ENCODE results near the gene IMMP2L. TPM values are rescaled to one million over a fixed set of nuclear protein-coding genes. Genes with fewer than 3 reads are reported as not detected.
A peak's percentile ranks its signal among the peaks of the same experiment; 100 is the strongest.

IMMP2L gene
- total and polyA plus RNA-seq, 2 donors (not counting 3 experiments of a cell fraction or from before 2014, with no cell fraction given): 9.9 to 11.8 TPM

DNA sequence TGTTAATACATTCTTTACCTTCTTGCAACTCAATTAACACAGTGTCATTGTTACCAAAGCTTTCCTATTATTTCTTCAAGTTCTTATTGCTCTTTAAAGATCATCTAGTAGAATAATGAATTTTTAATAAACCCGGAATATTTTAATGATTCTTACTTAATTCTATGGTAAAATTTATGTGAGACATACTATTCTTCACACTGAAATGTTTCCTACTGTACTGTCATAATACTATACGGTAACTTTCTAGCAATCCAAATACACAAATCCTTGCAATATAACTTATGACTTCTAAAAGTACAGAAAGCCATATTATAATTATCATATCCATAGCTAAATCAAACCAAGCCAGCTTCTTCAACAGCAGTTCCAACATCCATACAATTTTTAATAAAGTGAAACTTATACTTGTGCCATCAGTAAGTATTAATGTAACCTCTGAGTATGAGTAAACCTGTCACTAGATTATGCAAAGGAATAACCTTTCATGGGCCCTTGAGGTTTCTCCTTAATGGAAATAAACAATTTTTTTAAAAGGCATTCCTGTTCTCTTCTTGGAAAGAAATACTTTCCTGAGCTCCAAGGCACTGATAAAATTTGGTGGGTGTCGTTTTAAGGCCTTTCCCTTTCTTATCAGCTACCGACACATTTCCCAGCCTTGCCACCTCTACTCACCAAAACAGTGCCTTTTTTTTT is 87.4 kb downstream of the IMMP2L start:
- BruUV-seq (replicated peaks): no TSS peak
- DNase-seq (ENCODE audit: low read depth, low spot score): peak; percentile 54
- FAIRE-seq: no peak
- no peak overlapping the region for H3K27ac ChIP-seq (ENCODE audit: insufficient read depth, low read depth, low read length)
- H3K9ac ChIP-seq (replicated peaks; ENCODE audit: extremely low read depth, insufficient read depth, low read length): no peak overlapping the region
- no peak overlapping the region for H3K4me3 ChIP-seq (replicated peaks in 1 of 3; ENCODE audit: insufficient read depth in 1 of 3, low read depth in 1 of 3, low read length in 3 of 3)
- no peaks in the 10 kb centered on the region for H3K79me2 ChIP-seq (ENCODE audit: control insufficient read depth, insufficient read depth, low read length)
- no peak overlapping the region for H3K4me2 ChIP-seq (ENCODE audit: insufficient read depth, low read length)
- TF ChIP-seq MYC (IDR thresholded peaks at IDR 0.05; ENCODE audit: low read depth, low read length) (no peak), FOS (IDR thresholded peaks at IDR 0.05; ENCODE audit: borderline replicate concordance, insufficient read depth, low read length) (no peak), POLR2A (IDR thresholded peaks at IDR 0.05; ENCODE audit: low read depth, low read length) (no peak), GATA2 (IDR thresholded peaks at IDR 0.05; ENCODE audit: insufficient read depth, insufficient read length, low read depth, low read length) (no peak), EZH2 (IDR thresholded peaks at IDR 0.05; ENCODE audit: borderline replicate concordance, low read depth, low read length, severe bottlenecking) (no peak), JUN (IDR thresholded peaks at IDR 0.05; ENCODE audit: borderline replicate concordance, insufficient read depth, insufficient read length, low read depth) (no peak), POLR2AphosphoS5 (IDR thresholded peaks at IDR 0.05; ENCODE audit: insufficient read depth, low read depth, low read length) (no peak)
- TF ChIP-seq, protein P1, sequence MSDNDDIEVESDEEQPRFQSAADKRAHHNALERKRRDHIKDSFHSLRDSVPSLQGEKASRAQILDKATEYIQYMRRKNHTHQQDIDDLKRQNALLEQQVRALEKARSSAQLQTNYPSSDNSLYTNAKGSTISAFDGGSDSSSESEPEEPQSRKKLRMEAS (IDR thresholded peaks at IDR 0.05; ENCODE audit: insufficient read depth, insufficient read length): no peak
- TF ChIP-seq, protein P2, sequence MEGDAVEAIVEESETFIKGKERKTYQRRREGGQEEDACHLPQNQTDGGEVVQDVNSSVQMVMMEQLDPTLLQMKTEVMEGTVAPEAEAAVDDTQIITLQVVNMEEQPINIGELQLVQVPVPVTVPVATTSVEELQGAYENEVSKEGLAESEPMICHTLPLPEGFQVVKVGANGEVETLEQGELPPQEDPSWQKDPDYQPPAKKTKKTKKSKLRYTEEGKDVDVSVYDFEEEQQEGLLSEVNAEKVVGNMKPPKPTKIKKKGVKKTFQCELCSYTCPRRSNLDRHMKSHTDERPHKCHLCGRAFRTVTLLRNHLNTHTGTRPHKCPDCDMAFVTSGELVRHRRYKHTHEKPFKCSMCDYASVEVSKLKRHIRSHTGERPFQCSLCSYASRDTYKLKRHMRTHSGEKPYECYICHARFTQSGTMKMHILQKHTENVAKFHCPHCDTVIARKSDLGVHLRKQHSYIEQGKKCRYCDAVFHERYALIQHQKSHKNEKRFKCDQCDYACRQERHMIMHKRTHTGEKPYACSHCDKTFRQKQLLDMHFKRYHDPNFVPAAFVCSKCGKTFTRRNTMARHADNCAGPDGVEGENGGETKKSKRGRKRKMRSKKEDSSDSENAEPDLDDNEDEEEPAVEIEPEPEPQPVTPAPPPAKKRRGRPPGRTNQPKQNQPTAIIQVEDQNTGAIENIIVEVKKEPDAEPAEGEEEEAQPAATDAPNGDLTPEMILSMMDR (IDR thresholded peaks at IDR 0.05; ENCODE audit: extremely low read depth in 1 of 2, insufficient read depth in 1 of 2, low read depth in 1 of 2, low read length in 2 of 2): no peak
- ChIA-PET CTCF (interaction anchor here (0.7 kb wide), 1 partner anchor 15 kb away, joined by 3 read pairs; no protein-coding TSS in a partner anchor), POLR2A (no interaction called here)
- no peaks in the 10 kb centered on the region for H3K36me3 ChIP-seq (ENCODE audit: control insufficient read depth in 2 of 2, extremely low read depth in 1 of 2, insufficient read depth in 2 of 2, low read length in 2 of 2)
- no peaks in the 10 kb centered on the region for H3K9me1 ChIP-seq (replicated peaks; ENCODE audit: control insufficient read depth, extremely low read depth, insufficient read depth, low read length)
- H2AFZ ChIP-seq (ENCODE audit: low read depth, low read length): no peak overlapping the region
- intact Hi-C loops (cut with micrococcal nuclease) (no loop called here), dilution Hi-C loops (cut with MboI; ENCODE audit: extremely low pct_ligation_motif_present, low sequenced_read_pairs) (no loop called here)
- no peaks in the 10 kb centered on the region for H3K4me1 ChIP-seq (ENCODE audit: control insufficient read depth, extremely low read depth, insufficient read depth, low read length)
- H3K9me3 ChIP-seq (replicated peaks; ENCODE audit: control insufficient read depth, insufficient read depth, low read length): no peaks in the 10 kb centered on the region
- no peaks in the 10 kb centered on the region for H4K20me1 ChIP-seq (replicated peaks; ENCODE audit: control insufficient read depth, extremely low read depth, insufficient read depth, low read length)
- H3K27me3 ChIP-seq (ENCODE audit: control insufficient read depth in 2 of 2, insufficient read depth in 2 of 2, low read length in 2 of 2): no peaks in the 10 kb centered on the region
